Measurements from ENCODE around the gene EMP2.

EMP2 gene

DNA sequence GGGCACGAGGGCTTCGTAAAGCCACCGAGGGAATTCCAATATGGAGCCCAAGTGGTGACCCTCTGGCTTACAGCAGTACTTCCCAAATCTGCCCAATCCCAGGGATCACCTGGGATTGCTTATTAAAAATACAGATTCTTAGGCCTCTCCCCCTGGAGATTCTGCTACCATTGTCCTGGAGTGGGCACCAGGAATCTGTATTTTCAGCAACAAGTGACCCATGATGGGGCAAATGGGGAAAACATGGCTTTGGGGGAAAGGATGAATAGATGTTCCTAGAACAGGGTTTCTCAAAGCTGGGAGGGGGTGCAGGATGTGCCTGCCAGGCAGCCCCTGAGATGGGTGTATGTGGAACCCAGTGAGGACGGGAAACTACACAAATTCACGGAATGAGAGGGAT lies 40.6 kb downstream of the EMP2 start (continued):
- TF ChIP-seq, protein P1, sequence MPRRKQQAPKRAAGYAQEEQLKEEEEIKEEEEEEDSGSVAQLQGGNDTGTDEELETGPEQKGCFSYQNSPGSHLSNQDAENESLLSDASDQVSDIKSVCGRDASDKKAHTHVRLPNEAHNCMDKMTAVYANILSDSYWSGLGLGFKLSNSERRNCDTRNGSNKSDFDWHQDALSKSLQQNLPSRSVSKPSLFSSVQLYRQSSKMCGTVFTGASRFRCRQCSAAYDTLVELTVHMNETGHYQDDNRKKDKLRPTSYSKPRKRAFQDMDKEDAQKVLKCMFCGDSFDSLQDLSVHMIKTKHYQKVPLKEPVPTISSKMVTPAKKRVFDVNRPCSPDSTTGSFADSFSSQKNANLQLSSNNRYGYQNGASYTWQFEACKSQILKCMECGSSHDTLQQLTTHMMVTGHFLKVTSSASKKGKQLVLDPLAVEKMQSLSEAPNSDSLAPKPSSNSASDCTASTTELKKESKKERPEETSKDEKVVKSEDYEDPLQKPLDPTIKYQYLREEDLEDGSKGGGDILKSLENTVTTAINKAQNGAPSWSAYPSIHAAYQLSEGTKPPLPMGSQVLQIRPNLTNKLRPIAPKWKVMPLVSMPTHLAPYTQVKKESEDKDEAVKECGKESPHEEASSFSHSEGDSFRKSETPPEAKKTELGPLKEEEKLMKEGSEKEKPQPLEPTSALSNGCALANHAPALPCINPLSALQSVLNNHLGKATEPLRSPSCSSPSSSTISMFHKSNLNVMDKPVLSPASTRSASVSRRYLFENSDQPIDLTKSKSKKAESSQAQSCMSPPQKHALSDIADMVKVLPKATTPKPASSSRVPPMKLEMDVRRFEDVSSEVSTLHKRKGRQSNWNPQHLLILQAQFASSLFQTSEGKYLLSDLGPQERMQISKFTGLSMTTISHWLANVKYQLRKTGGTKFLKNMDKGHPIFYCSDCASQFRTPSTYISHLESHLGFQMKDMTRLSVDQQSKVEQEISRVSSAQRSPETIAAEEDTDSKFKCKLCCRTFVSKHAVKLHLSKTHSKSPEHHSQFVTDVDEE (CRISPR knock-in tag; IDR thresholded peaks at IDR 0.05), result no peak

DNA sequence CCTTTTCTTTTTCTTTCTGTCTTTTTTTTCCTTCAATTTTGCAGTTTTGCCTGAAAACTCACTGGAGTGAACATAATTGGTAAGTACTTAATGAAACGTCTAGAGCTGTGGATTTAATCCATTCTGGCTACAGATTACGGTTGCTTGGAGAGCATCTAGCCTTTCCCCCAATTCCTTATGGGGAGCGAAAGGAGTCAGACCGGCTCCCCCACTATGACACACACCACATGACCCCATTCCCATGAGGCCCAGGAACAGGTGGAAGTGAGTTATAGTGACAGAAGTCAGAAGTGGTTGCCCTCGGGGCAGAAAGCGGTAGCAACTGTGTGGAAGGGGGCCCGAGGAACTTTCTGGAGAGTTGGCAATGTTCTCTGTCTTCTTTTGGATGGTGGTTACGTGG lies 41.2 kb downstream of the EMP2 start:
- TF ChIP-seq CSDC2 (CRISPR knock-in tag; IDR thresholded peaks at IDR 0.05) (no peak), TCF4 (CRISPR knock-in tag; IDR thresholded peaks at IDR 0.05; ENCODE audit: borderline replicate concordance) (no peak)
- TF ChIP-seq, protein P2, sequence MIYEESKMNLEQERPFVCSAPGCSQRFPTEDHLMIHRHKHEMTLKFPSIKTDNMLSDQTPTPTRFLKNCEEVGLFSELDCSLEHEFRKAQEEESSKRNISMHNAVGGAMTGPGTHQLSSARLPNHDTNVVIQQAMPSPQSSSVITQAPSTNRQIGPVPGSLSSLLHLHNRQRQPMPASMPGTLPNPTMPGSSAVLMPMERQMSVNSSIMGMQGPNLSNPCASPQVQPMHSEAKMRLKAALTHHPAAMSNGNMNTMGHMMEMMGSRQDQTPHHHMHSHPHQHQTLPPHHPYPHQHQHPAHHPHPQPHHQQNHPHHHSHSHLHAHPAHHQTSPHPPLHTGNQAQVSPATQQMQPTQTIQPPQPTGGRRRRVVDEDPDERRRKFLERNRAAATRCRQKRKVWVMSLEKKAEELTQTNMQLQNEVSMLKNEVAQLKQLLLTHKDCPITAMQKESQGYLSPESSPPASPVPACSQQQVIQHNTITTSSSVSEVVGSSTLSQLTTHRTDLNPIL (CRISPR knock-in tag; IDR thresholded peaks at IDR 0.05; ENCODE audit: low read depth), result no peak
- ATAC-seq, result no peak

DNA sequence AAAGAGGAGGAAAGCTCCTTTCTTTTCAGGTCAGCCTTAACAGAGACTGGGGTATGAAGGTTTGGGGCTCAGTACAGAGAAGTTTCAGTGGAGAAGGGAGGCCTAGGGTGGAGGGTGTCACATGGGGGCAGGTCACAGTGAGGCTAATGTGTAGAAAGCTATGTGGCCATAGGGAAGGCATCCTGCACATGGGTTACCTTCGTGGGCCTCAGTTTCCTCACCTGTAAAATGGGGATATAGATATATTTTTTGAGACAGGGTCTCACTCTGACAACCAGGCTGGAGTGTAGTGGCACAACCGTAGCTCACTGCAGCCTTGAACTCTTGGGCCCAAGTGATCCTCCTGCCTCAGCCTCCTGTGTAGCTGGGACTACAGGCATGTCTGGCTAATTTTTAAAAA lies 41.8 kb downstream of the EMP2 start:
- TF ChIP-seq, protein P1 (CRISPR knock-in tag; IDR thresholded peaks at IDR 0.05), result no peak
- no peak for TF ChIP-seq OSR1 (CRISPR knock-in tag; IDR thresholded peaks at IDR 0.05)
- no peak for ATAC-seq

DNA sequence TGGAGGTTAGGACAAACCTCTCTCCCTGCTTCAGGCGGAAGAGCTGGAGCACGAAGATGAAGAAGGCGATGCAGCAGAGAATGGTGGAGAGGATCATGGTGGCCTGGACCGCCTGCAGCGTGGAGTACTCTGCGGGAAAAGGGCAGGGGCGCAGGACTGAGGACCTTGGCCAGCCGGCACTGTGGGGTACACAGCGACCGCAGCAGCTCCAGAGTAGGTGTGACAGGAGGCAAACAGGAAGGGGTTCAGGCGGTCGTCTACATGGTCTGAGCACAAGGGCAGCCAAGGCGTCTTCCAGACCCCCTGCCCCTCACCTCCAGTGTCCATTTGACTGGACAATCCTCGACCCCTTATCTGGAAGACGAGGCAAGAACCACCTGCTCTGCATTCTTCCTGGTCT lies 42.5 kb downstream of the EMP2 start:
- no peak for ATAC-seq

More for the DNA sequence above, 42.5 kb downstream of the EMP2 start:
- TF ChIP-seq ESRRG (CRISPR knock-in tag; IDR thresholded peaks at IDR 0.05) (no peak), PPARA (CRISPR knock-in tag; IDR thresholded peaks at IDR 0.05; ENCODE audit: borderline replicate concordance) (no peak), ZFP30 (CRISPR knock-in tag; IDR thresholded peaks at IDR 0.05) (no peak), ZFP3 (CRISPR knock-in tag; IDR thresholded peaks at IDR 0.05) (no peak), ZC3H10 (CRISPR knock-in tag; IDR thresholded peaks at IDR 0.05) (no peak), ZNF8 (CRISPR knock-in tag; IDR thresholded peaks at IDR 0.05) (no peak), OSR1 (CRISPR knock-in tag; IDR thresholded peaks at IDR 0.05) (no peak), BACH2 (CRISPR knock-in tag; IDR thresholded peaks at IDR 0.05; ENCODE audit: borderline replicate concordance) (no peak), ZNF70 (CRISPR knock-in tag; IDR thresholded peaks at IDR 0.05) (no peak), TCF4 (CRISPR knock-in tag; IDR thresholded peaks at IDR 0.05; ENCODE audit: borderline replicate concordance) (no peak), GLIS3 (CRISPR knock-in tag; IDR thresholded peaks at IDR 0.05) (no peak), SNAI2 (CRISPR knock-in tag; IDR thresholded peaks at IDR 0.05) (no peak), RARB (CRISPR knock-in tag; IDR thresholded peaks at IDR 0.05) (no peak)
- TF ChIP-seq, protein P3, sequence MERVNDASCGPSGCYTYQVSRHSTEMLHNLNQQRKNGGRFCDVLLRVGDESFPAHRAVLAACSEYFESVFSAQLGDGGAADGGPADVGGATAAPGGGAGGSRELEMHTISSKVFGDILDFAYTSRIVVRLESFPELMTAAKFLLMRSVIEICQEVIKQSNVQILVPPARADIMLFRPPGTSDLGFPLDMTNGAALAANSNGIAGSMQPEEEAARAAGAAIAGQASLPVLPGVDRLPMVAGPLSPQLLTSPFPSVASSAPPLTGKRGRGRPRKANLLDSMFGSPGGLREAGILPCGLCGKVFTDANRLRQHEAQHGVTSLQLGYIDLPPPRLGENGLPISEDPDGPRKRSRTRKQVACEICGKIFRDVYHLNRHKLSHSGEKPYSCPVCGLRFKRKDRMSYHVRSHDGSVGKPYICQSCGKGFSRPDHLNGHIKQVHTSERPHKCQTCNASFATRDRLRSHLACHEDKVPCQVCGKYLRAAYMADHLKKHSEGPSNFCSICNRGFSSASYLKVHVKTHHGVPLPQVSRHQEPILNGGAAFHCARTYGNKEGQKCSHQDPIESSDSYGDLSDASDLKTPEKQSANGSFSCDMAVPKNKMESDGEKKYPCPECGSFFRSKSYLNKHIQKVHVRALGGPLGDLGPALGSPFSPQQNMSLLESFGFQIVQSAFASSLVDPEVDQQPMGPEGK (CRISPR knock-in tag; IDR thresholded peaks at IDR 0.05; ENCODE audit: borderline replicate concordance), result no peak
- TF ChIP-seq, protein P2 (CRISPR knock-in tag; IDR thresholded peaks at IDR 0.05; ENCODE audit: low read depth), result no peak
- TF ChIP-seq, protein P1 (CRISPR knock-in tag; IDR thresholded peaks at IDR 0.05), result no peak
- TF ChIP-seq, protein P4, sequence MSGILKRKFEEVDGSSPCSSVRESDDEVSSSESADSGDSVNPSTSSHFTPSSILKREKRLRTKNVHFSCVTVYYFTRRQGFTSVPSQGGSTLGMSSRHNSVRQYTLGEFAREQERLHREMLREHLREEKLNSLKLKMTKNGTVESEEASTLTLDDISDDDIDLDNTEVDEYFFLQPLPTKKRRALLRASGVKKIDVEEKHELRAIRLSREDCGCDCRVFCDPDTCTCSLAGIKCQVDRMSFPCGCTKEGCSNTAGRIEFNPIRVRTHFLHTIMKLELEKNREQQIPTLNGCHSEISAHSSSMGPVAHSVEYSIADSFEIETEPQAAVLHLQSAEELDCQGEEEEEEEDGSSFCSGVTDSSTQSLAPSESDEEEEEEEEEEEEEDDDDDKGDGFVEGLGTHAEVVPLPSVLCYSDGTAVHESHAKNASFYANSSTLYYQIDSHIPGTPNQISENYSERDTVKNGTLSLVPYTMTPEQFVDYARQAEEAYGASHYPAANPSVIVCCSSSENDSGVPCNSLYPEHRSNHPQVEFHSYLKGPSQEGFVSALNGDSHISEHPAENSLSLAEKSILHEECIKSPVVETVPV (CRISPR knock-in tag; IDR thresholded peaks at IDR 0.05), result no peak
- TF ChIP-seq, protein P5, sequence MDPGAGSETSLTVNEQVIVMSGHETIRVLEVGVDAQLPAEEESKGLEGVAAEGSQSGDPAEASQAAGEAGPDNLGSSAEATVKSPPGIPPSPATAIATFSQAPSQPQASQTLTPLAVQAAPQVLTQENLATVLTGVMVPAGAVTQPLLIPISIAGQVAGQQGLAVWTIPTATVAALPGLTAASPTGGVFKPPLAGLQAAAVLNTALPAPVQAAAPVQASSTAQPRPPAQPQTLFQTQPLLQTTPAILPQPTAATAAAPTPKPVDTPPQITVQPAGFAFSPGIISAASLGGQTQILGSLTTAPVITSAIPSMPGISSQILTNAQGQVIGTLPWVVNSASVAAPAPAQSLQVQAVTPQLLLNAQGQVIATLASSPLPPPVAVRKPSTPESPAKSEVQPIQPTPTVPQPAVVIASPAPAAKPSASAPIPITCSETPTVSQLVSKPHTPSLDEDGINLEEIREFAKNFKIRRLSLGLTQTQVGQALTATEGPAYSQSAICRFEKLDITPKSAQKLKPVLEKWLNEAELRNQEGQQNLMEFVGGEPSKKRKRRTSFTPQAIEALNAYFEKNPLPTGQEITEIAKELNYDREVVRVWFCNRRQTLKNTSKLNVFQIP (CRISPR knock-in tag; IDR thresholded peaks at IDR 0.05; ENCODE audit: borderline replicate concordance, low read depth), result no peak

All from SK-N-SH treated with all-trans-retinoic acid at 6 μM for 48 hours (cell line).